ENCODE measurements around the gene TGM2. TPM values are rescaled to one million over a fixed set of nuclear protein-coding genes. Genes with fewer than 3 reads are reported as not detected.

Gene TGM2
- total RNA-seq, 4 donors from 2014 or later = 14.2 to 52.0 (median 21.7) TPM

DNA sequence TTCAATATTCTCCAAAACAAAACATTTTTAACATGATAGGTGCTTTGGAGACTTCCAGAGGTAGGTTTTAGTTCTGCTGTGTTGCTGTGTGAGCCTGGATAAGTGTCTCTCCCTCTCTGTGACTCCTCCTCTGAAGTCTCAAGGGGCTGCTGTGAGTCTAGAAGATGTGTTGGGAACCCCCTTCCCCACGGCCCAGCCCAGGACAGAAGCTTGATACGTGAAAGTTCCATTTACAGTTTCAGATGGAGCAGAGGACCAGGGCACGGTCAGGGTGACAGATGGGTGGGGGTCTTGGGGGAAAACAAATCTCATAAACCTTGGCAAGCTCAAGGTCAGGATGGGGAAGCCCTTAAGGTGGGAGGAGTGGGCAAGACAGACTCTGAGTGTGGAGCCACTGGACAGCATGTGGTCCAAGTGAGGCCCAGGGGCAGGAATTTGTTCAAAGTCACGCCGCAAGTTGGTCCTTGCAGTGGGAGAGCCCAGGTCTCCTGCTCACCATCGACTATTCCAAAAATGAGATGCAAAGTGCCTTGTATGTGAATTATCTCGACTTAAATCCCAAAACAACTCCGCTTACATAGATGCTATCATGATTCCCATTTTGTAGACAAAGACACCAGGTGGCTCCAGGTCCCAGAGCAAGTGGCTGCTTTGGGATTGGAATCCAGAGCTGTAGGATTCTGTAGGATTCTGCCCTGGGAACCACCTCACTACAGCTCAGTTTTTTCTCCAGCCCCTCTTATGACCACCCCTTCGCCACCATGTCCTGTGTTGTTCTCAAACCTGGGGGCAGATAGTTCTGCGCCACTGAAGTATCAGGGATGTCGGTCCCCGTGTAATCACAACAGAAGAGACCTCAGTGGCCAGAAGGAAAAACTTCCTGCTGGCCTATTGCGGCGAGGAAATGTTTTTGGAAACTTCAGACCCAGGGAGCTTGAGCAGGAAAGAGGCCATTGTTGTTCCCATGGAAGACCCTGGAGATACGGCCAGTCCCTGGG is 1.9 kb downstream of the TGM2 start:
- in situ Hi-C loops (cut with MboI; ENCODE audit: low pct_ligation_motif_present in 1 of 4, low pct_unique_long_range_greater_than_20kb in 1 of 4, low sequenced_read_pairs in 3 of 4) (loop anchor here (5.0 to 25.0 kb wide), 4 partner anchors 88 to 101 kb away; no protein-coding TSS in a partner anchor), intact Hi-C loops (cut with DNase I; ENCODE audit: low total_unique reads) (no loop called here)
- H3K4me1 ChIP-seq = peaks cover 5 to 18% (median 9%) of the 10 kb centered on the region in 4 donors
- no peaks in the 10 kb centered on the region for H3K36me3 ChIP-seq
- no peak overlapping the region for H3K4me3 ChIP-seq
- TF ChIP-seq, protein P1, sequence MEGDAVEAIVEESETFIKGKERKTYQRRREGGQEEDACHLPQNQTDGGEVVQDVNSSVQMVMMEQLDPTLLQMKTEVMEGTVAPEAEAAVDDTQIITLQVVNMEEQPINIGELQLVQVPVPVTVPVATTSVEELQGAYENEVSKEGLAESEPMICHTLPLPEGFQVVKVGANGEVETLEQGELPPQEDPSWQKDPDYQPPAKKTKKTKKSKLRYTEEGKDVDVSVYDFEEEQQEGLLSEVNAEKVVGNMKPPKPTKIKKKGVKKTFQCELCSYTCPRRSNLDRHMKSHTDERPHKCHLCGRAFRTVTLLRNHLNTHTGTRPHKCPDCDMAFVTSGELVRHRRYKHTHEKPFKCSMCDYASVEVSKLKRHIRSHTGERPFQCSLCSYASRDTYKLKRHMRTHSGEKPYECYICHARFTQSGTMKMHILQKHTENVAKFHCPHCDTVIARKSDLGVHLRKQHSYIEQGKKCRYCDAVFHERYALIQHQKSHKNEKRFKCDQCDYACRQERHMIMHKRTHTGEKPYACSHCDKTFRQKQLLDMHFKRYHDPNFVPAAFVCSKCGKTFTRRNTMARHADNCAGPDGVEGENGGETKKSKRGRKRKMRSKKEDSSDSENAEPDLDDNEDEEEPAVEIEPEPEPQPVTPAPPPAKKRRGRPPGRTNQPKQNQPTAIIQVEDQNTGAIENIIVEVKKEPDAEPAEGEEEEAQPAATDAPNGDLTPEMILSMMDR (IDR thresholded peaks at IDR 0.05) = no peak
- TF ChIP-seq POLR2AphosphoS5 (IDR thresholded peaks at IDR 0.05) (no peak), POLR2A (IDR thresholded peaks at IDR 0.05) (no peak), EP300 (IDR thresholded peaks at IDR 0.05; ENCODE audit: low read depth) (no peak)
- 75 to 100% methylated on average over 2 to 15 of the region's 15 CpGs for WGBS, 2 donors (ENCODE audit: low coverage in 1 of 2)
- DNase-seq = no peak
- H3K27me3 ChIP-seq = no peaks in the 10 kb centered on the region
- no peaks in the 10 kb centered on the region for H3K9me3 ChIP-seq
- peak overlapping the region in 3 of 4 donors; percentile 7 to 59 (median 40) for H3K27ac ChIP-seq

DNA sequence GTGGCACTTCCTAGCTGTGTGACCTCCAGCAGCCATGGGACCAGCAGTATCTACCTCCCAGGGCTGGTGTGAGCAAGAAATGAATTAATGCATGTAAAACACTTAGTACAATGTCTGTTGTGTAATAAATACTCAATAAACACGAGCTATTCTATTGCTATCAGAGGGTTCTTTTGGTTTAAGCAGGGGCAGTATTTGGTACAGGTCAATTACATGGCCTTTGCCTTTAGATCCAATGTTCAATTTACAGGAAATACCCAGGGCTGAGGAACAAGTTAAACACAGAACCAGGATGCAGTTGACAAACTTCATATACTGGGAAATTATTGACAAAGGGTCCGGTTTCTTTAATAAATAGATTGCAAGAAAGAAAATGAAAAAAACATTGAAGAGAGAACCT is 2.9 kb downstream of the TGM2 start:
- no peaks in the 10 kb centered on the region for H3K9me3 ChIP-seq
- TF ChIP-seq POLR2AphosphoS5 (IDR thresholded peaks at IDR 0.05) (no peak), EP300 (IDR thresholded peaks at IDR 0.05; ENCODE audit: low read depth) (no peak), POLR2A (IDR thresholded peaks at IDR 0.05) (no peak)
- TF ChIP-seq, protein P1 (IDR thresholded peaks at IDR 0.05) = no peak
- H3K27me3 ChIP-seq = no peaks in the 10 kb centered on the region
- H3K27ac ChIP-seq = no peak overlapping the region
- no peaks in the 10 kb centered on the region for H3K36me3 ChIP-seq
- intact Hi-C loops (cut with DNase I; ENCODE audit: low total_unique reads) = no loop called here
- 53 to 60% methylated on average over 2 of the region's 2 CpGs for WGBS, 2 donors (ENCODE audit: low coverage in 1 of 2)
- no peak for DNase-seq
- in situ Hi-C loops (cut with MboI; ENCODE audit: low pct_ligation_motif_present in 1 of 4, low pct_unique_long_range_greater_than_20kb in 1 of 4, low sequenced_read_pairs in 3 of 4) = loop anchor here (5.0 to 25.0 kb wide), 4 partner anchors 87 to 100 kb away; no protein-coding TSS in a partner anchor
- H3K4me1 ChIP-seq = peaks cover 5 to 21% (median 9%) of the 10 kb centered on the region in 4 donors
- H3K4me3 ChIP-seq = no peak overlapping the region

DNA sequence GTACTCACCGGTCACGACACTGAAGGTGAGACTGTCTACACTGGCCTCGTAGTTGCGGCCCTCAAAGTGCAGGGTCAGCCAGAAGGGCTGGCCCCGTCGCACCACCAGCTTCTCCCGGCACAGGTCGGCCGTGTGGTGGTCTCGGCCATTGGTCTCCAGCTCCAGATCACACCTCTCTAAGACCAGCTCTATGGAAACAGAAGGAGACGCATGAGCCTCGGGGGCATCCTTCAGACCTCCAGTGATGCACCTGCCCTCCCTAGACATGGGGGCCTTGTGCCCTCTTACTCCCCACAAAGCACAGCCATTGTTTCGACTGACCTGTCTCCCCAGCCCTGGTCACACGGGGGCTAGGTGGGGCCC is 3.7 kb downstream of the TGM2 start:
- peaks cover 5 to 26% (median 11%) of the 10 kb centered on the region in 4 donors for H3K4me1 ChIP-seq
- no peaks in the 10 kb centered on the region for H3K36me3 ChIP-seq
- in situ Hi-C loops (cut with MboI; ENCODE audit: low pct_ligation_motif_present in 1 of 4, low pct_unique_long_range_greater_than_20kb in 1 of 4, low sequenced_read_pairs in 3 of 4) (loop anchor here (5.0 to 25.0 kb wide), 4 partner anchors 87 to 99 kb away; no protein-coding TSS in a partner anchor), intact Hi-C loops (cut with DNase I; ENCODE audit: low total_unique reads) (no loop called here)
- 83 to 100% methylated on average over 3 to 14 of the region's 14 CpGs for WGBS, 2 donors (ENCODE audit: low coverage in 1 of 2)
- DNase-seq = no peak
- no peak for TF ChIP-seq POLR2AphosphoS5 (IDR thresholded peaks at IDR 0.05)
- H3K9me3 ChIP-seq = no peaks in the 10 kb centered on the region
- no peak overlapping the region for H3K27ac ChIP-seq
- H3K4me3 ChIP-seq = no peak overlapping the region
- H3K27me3 ChIP-seq = no peaks in the 10 kb centered on the region

DNA sequence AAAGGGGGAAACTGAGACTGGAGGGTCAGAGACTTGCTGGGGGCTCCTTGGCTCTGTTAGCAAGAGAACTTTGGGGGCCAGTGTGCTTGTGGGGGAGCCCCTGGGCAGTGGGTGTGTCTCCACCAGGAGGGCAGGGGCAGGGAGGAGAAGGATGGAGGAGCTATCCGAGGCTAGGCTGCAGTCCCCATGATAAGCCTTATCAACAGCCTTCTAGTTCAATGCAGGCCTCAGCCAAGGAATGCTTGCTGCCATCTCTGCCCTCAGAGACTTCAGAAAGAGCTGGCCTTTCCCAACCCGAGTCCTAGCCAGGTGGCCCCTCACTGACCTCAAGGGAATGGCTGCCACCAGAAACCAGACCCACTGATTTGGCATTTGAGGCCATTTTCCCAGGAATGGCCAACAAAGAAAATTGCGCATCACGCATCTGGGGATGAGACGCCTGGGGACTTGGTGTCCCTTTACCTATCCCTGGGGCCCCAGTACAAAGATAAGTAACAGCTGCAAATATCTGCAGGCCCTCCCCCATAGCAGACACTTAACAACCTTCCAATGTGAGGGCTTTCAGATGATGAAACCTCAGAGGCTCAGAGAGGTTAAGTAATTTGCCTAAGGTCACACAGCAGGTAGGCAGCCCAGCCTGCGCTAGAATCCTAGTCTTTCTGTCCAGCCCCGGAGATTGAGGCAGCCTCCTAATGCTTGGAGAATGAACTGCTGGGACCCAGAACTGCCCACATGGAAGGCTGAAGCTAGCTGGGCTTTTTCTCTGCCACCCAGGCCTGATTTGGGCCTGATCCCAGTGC is 4.9 kb downstream of the TGM2 start:
- 87% methylated on average over 7 of the region's 7 CpGs; no CpG with 5 or more reads in 1 of the 2 donors for WGBS, 2 donors (ENCODE audit: low coverage in 1 of 2)
- intact Hi-C loops (cut with DNase I; ENCODE audit: low total_unique reads) = no loop called here
- H3K27ac ChIP-seq = peak overlapping the region in 2 of 4 donors; percentile 7 to 18
- no peak for DNase-seq
- in situ Hi-C loops (cut with MboI; ENCODE audit: low pct_ligation_motif_present in 1 of 4, low pct_unique_long_range_greater_than_20kb in 1 of 4, low sequenced_read_pairs in 3 of 4) = loop anchor here (5.0 to 25.0 kb wide), 4 partner anchors 85 to 98 kb away; no protein-coding TSS in a partner anchor
- no peaks in the 10 kb centered on the region for H3K36me3 ChIP-seq
- no peak overlapping the region for H3K4me3 ChIP-seq
- no peaks in the 10 kb centered on the region for H3K27me3 ChIP-seq
- peaks cover 4 to 16% (median 7%) of the 10 kb centered on the region in 4 donors for H3K4me1 ChIP-seq
- H3K9me3 ChIP-seq = no peaks in the 10 kb centered on the region
- no peak for TF ChIP-seq EP300 (IDR thresholded peaks at IDR 0.05; ENCODE audit: low read depth)
- TF ChIP-seq POLR2AphosphoS5 (IDR thresholded peaks at IDR 0.05) = no peak
- no peak for TF ChIP-seq POLR2A (IDR thresholded peaks at IDR 0.05)
- TF ChIP-seq, protein P1 (IDR thresholded peaks at IDR 0.05) = no peak
